ENCODE measurements around the gene CCDC83.

The CCDC83 gene

GRCh38 chr11:85855341-85855656, at the start of gene CCDC83:
Gene CCDC83, plus strand, starts transcription at chr11:85855383. Its CDS starts 9,741 bp downstream, at chr11:85865124.
- DNase-seq (ENCODE audit: low read depth), result no peak
- TF ChIP-seq MAX (IDR thresholded peaks at IDR 0.05; ENCODE audit: low read depth, low read length) (no peak), POLR2A (IDR thresholded peaks at IDR 0.05; ENCODE audit: extremely low read depth, insufficient read length) (no peak), MYC (IDR thresholded peaks at IDR 0.05; ENCODE audit: low read depth, low read length) (no peak)
- TF ChIP-seq, protein P1, sequence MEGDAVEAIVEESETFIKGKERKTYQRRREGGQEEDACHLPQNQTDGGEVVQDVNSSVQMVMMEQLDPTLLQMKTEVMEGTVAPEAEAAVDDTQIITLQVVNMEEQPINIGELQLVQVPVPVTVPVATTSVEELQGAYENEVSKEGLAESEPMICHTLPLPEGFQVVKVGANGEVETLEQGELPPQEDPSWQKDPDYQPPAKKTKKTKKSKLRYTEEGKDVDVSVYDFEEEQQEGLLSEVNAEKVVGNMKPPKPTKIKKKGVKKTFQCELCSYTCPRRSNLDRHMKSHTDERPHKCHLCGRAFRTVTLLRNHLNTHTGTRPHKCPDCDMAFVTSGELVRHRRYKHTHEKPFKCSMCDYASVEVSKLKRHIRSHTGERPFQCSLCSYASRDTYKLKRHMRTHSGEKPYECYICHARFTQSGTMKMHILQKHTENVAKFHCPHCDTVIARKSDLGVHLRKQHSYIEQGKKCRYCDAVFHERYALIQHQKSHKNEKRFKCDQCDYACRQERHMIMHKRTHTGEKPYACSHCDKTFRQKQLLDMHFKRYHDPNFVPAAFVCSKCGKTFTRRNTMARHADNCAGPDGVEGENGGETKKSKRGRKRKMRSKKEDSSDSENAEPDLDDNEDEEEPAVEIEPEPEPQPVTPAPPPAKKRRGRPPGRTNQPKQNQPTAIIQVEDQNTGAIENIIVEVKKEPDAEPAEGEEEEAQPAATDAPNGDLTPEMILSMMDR (IDR thresholded peaks at IDR 0.05; ENCODE audit: low read depth, low read length), result no peak
- peak within 1 kb of the TSS; percentile 68 for H3K4me3 ChIP-seq (ENCODE audit: low read depth, low read length)

GRCh38 chr11:85805387-85805786, 49.8 kb upstream of the CCDC83 start:
- TF ChIP-seq POLR2A (IDR thresholded peaks at IDR 0.05; ENCODE audit: extremely low read depth, insufficient read length), result no peak
- no peak overlapping the region for H3K4me3 ChIP-seq (ENCODE audit: low read depth, low read length)
- no peak for DNase-seq (ENCODE audit: low read depth)

- TF ChIP-seq MAX (IDR thresholded peaks at IDR 0.05; ENCODE audit: low read depth, low read length), result no peak
- no peak for DNase-seq (ENCODE audit: low read depth)
- no peak overlapping the region for H3K4me3 ChIP-seq (ENCODE audit: low read depth, low read length)
These were observed 49.2 kb upstream of the CCDC83 start for GRCh38 chr11:85806016-85806415.

- TF ChIP-seq, protein P1 (IDR thresholded peaks at IDR 0.05; ENCODE audit: low read depth, low read length), result no peak
- TF ChIP-seq MYC (IDR thresholded peaks at IDR 0.05; ENCODE audit: low read depth, low read length) (no peak), POLR2A (IDR thresholded peaks at IDR 0.05; ENCODE audit: extremely low read depth, insufficient read length) (no peak), MAX (IDR thresholded peaks at IDR 0.05; ENCODE audit: low read depth, low read length) (no peak)
- H3K4me3 ChIP-seq (ENCODE audit: low read depth, low read length), result no peak overlapping the region
- no peak for DNase-seq (ENCODE audit: low read depth)
These were observed 48.3 kb upstream of the CCDC83 start for GRCh38 chr11:85806876-85807275.

- DNase-seq (ENCODE audit: low read depth), result no peak
- H3K4me3 ChIP-seq (ENCODE audit: low read depth, low read length), result no peak overlapping the region
- TF ChIP-seq, protein P1 (IDR thresholded peaks at IDR 0.05; ENCODE audit: low read depth, low read length), result no peak
- TF ChIP-seq MYC (IDR thresholded peaks at IDR 0.05; ENCODE audit: low read depth, low read length) (no peak), POLR2A (IDR thresholded peaks at IDR 0.05; ENCODE audit: extremely low read depth, insufficient read length) (no peak), MAX (IDR thresholded peaks at IDR 0.05; ENCODE audit: low read depth, low read length) (no peak)
These were observed 46.0 kb upstream of the CCDC83 start for GRCh38 chr11:85809191-85809590.

GRCh38 chr11:85809863-85810262, 45.3 kb upstream of the CCDC83 start:
- H3K4me3 ChIP-seq (ENCODE audit: low read depth, low read length), result no peak overlapping the region
- DNase-seq (ENCODE audit: low read depth), result peak; percentile 75

DNA sequence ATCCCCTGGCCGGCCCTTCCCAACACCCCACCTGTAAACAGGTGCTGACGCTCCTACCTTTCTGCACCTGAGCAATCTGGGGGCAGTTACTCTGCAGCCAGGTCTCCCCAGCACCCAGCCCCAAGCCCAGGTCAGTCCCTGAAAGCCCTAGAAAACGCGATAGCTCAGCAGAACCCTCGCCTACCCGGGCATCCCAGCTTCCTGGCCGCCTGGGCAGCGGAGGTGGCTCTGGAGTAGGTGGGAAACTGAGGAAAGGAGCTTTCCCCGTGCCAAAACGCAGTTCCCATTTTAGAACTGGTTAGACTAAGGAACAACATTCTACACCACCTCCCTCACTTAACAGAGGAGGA, 44.7 kb upstream of the CCDC83 start:
- peak overlapping the region; percentile 42 for H3K4me3 ChIP-seq (ENCODE audit: low read depth, low read length)
- TF ChIP-seq, protein P1 (IDR thresholded peaks at IDR 0.05; ENCODE audit: low read depth, low read length), result no peak
- TF ChIP-seq MAX (IDR thresholded peaks at IDR 0.05; ENCODE audit: low read depth, low read length) (no peak), POLR2A (IDR thresholded peaks at IDR 0.05; ENCODE audit: extremely low read depth, insufficient read length) (no peak), MYC (IDR thresholded peaks at IDR 0.05; ENCODE audit: low read depth, low read length) (no peak)
- DNase-seq (ENCODE audit: low read depth), result no peak

More at GRCh38 chr11:85809863-85810262, 45.3 kb upstream of the CCDC83 start:
- TF ChIP-seq MAX (IDR thresholded peaks at IDR 0.05; ENCODE audit: low read depth, low read length) (0 out of 2 replicates have a peak, but pooled peaks have one; percentile 9), POLR2A (IDR thresholded peaks at IDR 0.05; ENCODE audit: extremely low read depth, insufficient read length) (no peak)
